Endothelial cell of umbilical vein (primary cell): ENCODE results near the gene RECQL5. TPM values are rescaled to one million over a fixed set of nuclear protein-coding genes. Genes with fewer than 3 reads are reported as not detected.

ENCODE experiments used
- BruUV-seq: library from RNA; stranded (reverse); fragments of 400-500 nt; replicated peaks from 2 replicates; lab custom pipeline; 2021; lab: Mats Ljungman, UMichigan
- CTCF ChIA-PET: fragments of 300-600, 350-600 bp; sonication (Branson Sonifier 250); formaldehyde crosslinking; loops from one replicate; lab custom pipeline; 2021; ENCODE audit warnings: antibody characterized with exemption, inconsistent platforms; lab: Charles Lee
- POLR2A ChIA-PET: fragments of 300-600, 350-600 bp; sonication (Branson Sonifier 250); formaldehyde crosslinking; loops from one replicate; lab custom pipeline; 2021; ENCODE audit warnings: antibody characterized with exemption, inconsistent platforms; lab: Charles Lee
- DNase-seq: peaks from one replicate; pipeline ENCODE4 v3.0.0-alpha.2; 2011; ENCODE audit warnings: low read depth, low spot score
- FAIRE-seq: peaks from 2 replicates; lab custom pipeline; 2011; peaks lifted over from hg19 to GRCh38; lab: Jason Lieb, UNC
- H2AFZ ChIP-seq: 2 replicates; pipeline ENCODE4 v1.6.0; 2012; ENCODE audit warnings: low read depth, low read length, control low read depth, inconsistent platforms
- H3K27ac ChIP-seq: 2 replicates; pipeline ENCODE4 v1.5.1; 2011; ENCODE audit warnings: low read depth, mild to moderate bottlenecking, control low read depth, low read length, moderate library complexity; ENCODE audit not compliant: insufficient read depth
- H3K27me3 ChIP-seq, 2 experiments: 2 replicates each; pipeline versions ENCODE4 v1.6.0 to v1.6.1; 2011; ENCODE audit warnings: low read length in 2 of 2, mixed read lengths in 1 of 2; ENCODE audit not compliant: control insufficient read depth in 2 of 2, insufficient read depth in 2 of 2
- H3K36me3 ChIP-seq, 2 experiments: 2 replicates in 1 of 2; 3 replicates in 1 of 2; pipeline ENCODE4 v1.5.1; 2011; ENCODE audit warnings: low read length in 2 of 2, mild to moderate bottlenecking in 1 of 2, moderate library complexity in 1 of 2; ENCODE audit not compliant: control insufficient read depth in 2 of 2, insufficient read depth in 2 of 2; ENCODE audit errors: extremely low read depth in 1 of 2
- H3K4me1 ChIP-seq: 3 replicates; pipeline ENCODE4 v1.5.1; 2011; ENCODE audit warnings: mild to moderate bottlenecking, low read length; ENCODE audit not compliant: control insufficient read depth, insufficient read depth; ENCODE audit errors: extremely low read depth
- H3K4me2 ChIP-seq: 2 replicates; pipeline ENCODE4 v1.6.1; 2011; ENCODE audit warnings: low read length, control low read depth, mixed read lengths; ENCODE audit not compliant: insufficient read depth
- H3K4me3 ChIP-seq, 3 experiments: fragments of 200-600 bp in 1 of 3; sonication (generic), shearing (Covaris generic) in 1 of 3; replicated peaks in 1 of 3; 2 replicates each; pipeline ENCODE4 v1.5.1; 2011 to 2016; ENCODE audit warnings: control low read depth in 3 of 3, low read length in 3 of 3, mild to moderate bottlenecking in 2 of 3, inconsistent platforms in 1 of 3, low read depth in 1 of 3, moderate library complexity in 1 of 3; ENCODE audit not compliant: insufficient read depth in 1 of 3
- H3K79me2 ChIP-seq: 2 replicates; pipeline ENCODE4 v1.6.0; 2012; ENCODE audit warnings: low read length, inconsistent platforms; ENCODE audit not compliant: control insufficient read depth, insufficient read depth
- H3K9ac ChIP-seq: replicated peaks from 2 replicates; pipeline ENCODE3; 2011; ENCODE audit warnings: low read length, control low read depth; ENCODE audit not compliant: insufficient read depth; ENCODE audit errors: extremely low read depth
- H3K9me1 ChIP-seq: replicated peaks from 3 replicates; pipeline ENCODE4 v1.6.0; 2011; ENCODE audit warnings: mild to moderate bottlenecking, low read length; ENCODE audit not compliant: control insufficient read depth, insufficient read depth; ENCODE audit errors: extremely low read depth
- H3K9me3 ChIP-seq: replicated peaks from 2 replicates; pipeline ENCODE4 v1.5.1; 2012; ENCODE audit warnings: low read length, inconsistent platforms; ENCODE audit not compliant: control insufficient read depth, insufficient read depth
- H4K20me1 ChIP-seq: replicated peaks from 2 replicates; pipeline ENCODE3; 2011; ENCODE audit warnings: mild to moderate bottlenecking, low read length; ENCODE audit not compliant: control insufficient read depth, insufficient read depth; ENCODE audit errors: extremely low read depth
- EZH2 ChIP-seq: IDR thresholded peaks from 2 replicates; pipeline ENCODE4 v1.6.1; 2012; ENCODE audit warnings: borderline replicate concordance, low read depth, mild to moderate bottlenecking, moderate library complexity, low read length, inconsistent platforms; ENCODE audit not compliant: severe bottlenecking
- FOS ChIP-seq: IDR thresholded peaks from 2 replicates; pipeline ENCODE4 v1.6.1; 2011; ENCODE audit warnings: mild to moderate bottlenecking, low read length, moderate library complexity, borderline replicate concordance; ENCODE audit not compliant: insufficient read depth
- GATA2 ChIP-seq: IDR thresholded peaks from 2 replicates; pipeline ENCODE4 v1.7.0; 2011; ENCODE audit warnings: low read depth, mild to moderate bottlenecking, moderate library complexity, mixed read lengths, low read length; ENCODE audit not compliant: insufficient read length, insufficient read depth
- JUN ChIP-seq: IDR thresholded peaks from 2 replicates; pipeline ENCODE4 v1.6.1; 2011; ENCODE audit warnings: borderline replicate concordance, low read depth; ENCODE audit not compliant: insufficient read length, insufficient read depth
- MYC ChIP-seq: IDR thresholded peaks from one replicate; pipeline ENCODE4 v1.6.1; 2011; ENCODE audit warnings: mild to moderate bottlenecking, low read depth, low read length
- POLR2A ChIP-seq: IDR thresholded peaks from 2 replicates; pipeline ENCODE4 v1.6.1; 2012; ENCODE audit warnings: low read depth, mild to moderate bottlenecking, control low read depth, low read length
- POLR2AphosphoS5 ChIP-seq: IDR thresholded peaks from 2 replicates; pipeline ENCODE4 v1.6.1; 2012; ENCODE audit warnings: low read depth, mild to moderate bottlenecking, control low read depth, low read length, moderate library complexity; ENCODE audit not compliant: insufficient read depth
- dilution Hi-C: fragments of 300-500 bp; cut with MboI; formaldehyde crosslinking; loops from one replicate; pipeline ENCODE4 v1.15.0; 2019; ENCODE audit warnings: low sequenced_read_pairs; ENCODE audit not compliant: extremely low pct_ligation_motif_present
- intact Hi-C: fragments of 100-400 bp; cut with micrococcal nuclease; formaldehyde crosslinking; loops from one replicate; pipeline ENCODE4 v1.10.0; 2022
- polyA plus RNA-seq, 4 experiments: library from polyadenylated mRNA; depleted of rRNA in 3 of 4; stranded (reverse) in 3 of 4; unstranded in 1 of 4; fragments of >200 nt; gene quantifications; 2 replicates each; pipeline versions ENCODE4 v1.2.1 to v1.2.3, GENCODE V29; 2011 to 2012; ENCODE audit warnings: missing spikeins in 1 of 4
- total RNA-seq: library from RNA; stranded (reverse); gene quantifications from 2 replicates; pipeline ENCODE4 v1.2.3, GENCODE V29; 2021
- TF ChIP-seq, protein P1 (sequence below), 2 donors: IDR thresholded peaks; 1 replicate in 1 of 2; 2 replicates in 1 of 2; pipeline ENCODE4 v1.5.1; 2011; ENCODE audit warnings: low read length in 2 of 2, mild to moderate bottlenecking in 2 of 2, moderate library complexity in 2 of 2, control low read depth in 1 of 2, inconsistent platforms in 1 of 2, low read depth in 1 of 2; ENCODE audit not compliant: insufficient read depth in 1 of 2; ENCODE audit errors: extremely low read depth in 1 of 2
- TF ChIP-seq, protein P2 (sequence below): IDR thresholded peaks from 2 replicates; pipeline ENCODE4 v1.6.1; 2011; ENCODE audit not compliant: insufficient read depth, insufficient read length

Gene RECQL5
- total and polyA plus RNA-seq, 2 donors (not counting 3 experiments of a cell fraction or from before 2014, with no cell fraction given), result 21.3 to 30.7 TPM

- H3K9me1 ChIP-seq, result no peaks in the 10 kb centered on the region
- ChIA-PET POLR2A (no interaction called here), CTCF (interaction anchor here (1.8 to 16.3 kb wide), 4 partner anchors 15 to 112 kb away, joined by 6 to 625 read pairs (median 256); a partner anchor contains a TSS)
- H3K9ac ChIP-seq, result no peak overlapping the region
- no peak for FAIRE-seq
- TF ChIP-seq, protein P1, sequence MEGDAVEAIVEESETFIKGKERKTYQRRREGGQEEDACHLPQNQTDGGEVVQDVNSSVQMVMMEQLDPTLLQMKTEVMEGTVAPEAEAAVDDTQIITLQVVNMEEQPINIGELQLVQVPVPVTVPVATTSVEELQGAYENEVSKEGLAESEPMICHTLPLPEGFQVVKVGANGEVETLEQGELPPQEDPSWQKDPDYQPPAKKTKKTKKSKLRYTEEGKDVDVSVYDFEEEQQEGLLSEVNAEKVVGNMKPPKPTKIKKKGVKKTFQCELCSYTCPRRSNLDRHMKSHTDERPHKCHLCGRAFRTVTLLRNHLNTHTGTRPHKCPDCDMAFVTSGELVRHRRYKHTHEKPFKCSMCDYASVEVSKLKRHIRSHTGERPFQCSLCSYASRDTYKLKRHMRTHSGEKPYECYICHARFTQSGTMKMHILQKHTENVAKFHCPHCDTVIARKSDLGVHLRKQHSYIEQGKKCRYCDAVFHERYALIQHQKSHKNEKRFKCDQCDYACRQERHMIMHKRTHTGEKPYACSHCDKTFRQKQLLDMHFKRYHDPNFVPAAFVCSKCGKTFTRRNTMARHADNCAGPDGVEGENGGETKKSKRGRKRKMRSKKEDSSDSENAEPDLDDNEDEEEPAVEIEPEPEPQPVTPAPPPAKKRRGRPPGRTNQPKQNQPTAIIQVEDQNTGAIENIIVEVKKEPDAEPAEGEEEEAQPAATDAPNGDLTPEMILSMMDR (IDR thresholded peaks at IDR 0.05; ENCODE audit: extremely low read depth in 1 of 2, insufficient read depth in 1 of 2, low read depth in 1 of 2, low read length in 2 of 2), result no peak
- H2AFZ ChIP-seq, result no peak overlapping the region
- H3K4me3 ChIP-seq, result no peak overlapping the region
- H3K27me3 ChIP-seq, result no peaks in the 10 kb centered on the region
- BruUV-seq, result no TSS peak
- no peaks in the 10 kb centered on the region for H3K36me3 ChIP-seq
- peaks cover 12% of the 10 kb centered on the region for H3K4me1 ChIP-seq
- no peak overlapping the region for H3K27ac ChIP-seq
- no peaks in the 10 kb centered on the region for H4K20me1 ChIP-seq
- dilution Hi-C loops (no loop called here), intact Hi-C loops (no loop called here)
- H3K4me2 ChIP-seq, result no peak overlapping the region
- H3K9me3 ChIP-seq, result no peaks in the 10 kb centered on the region
- H3K79me2 ChIP-seq, result no peaks in the 10 kb centered on the region
- DNase-seq, result no peak
Observed at GRCh38 chr17:75635610-75636202, 31.2 kb downstream of the RECQL5 start.

DNA sequence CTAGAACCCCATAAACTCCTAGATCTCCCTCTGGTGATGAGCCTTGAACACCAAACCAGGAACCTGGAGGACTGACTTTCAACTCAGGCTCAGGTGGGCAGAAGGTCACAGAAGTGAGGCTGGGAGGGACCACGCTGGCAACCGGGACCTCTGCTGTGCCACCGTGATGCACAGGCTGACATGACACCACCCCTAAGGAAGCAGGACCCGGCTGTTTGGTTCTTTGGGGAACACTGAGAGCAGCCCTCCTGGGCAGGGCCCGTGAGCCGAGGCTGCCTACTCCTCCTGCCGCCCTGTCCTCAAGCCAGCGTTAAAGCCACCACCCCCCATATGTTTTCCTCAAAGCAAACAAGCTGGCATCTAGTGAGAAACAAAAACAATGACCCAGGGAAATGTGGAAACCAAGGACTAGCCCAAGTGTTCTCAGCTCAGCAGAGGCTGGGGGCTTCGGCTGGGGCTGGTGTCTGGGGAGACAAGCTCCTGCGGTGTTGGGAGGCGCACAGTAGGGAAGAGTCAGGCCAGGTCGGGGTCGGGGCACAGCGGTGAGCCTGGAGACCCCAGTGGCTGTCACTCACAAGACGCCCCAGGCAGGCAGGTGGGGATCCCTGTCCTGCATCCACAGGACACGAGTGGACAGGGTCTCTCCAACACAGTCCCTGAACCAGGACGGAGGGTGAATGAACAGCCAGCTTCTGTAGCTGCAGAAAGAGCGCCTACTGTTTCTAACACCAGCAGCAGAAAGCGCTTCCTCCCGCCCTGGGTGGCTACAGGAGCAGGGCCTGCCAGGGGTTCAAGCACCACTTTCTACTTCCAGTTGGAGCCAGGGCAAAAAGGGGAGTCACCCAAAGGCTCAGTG is 32.0 kb downstream of the RECQL5 start:
- no peak for TF ChIP-seq POLR2A
- no peak for TF ChIP-seq POLR2AphosphoS5
- TF ChIP-seq GATA2, result no peak
- TF ChIP-seq FOS, result no peak
- TF ChIP-seq MYC, result no peak
- no peak for TF ChIP-seq JUN
- no peak for TF ChIP-seq EZH2
- TF ChIP-seq, protein P2, sequence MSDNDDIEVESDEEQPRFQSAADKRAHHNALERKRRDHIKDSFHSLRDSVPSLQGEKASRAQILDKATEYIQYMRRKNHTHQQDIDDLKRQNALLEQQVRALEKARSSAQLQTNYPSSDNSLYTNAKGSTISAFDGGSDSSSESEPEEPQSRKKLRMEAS, result no peak
- TF ChIP-seq, protein P1 (IDR thresholded peaks at IDR 0.05; ENCODE audit: extremely low read depth in 1 of 2, insufficient read depth in 1 of 2, low read depth in 1 of 2, low read length in 2 of 2), result no peak
- Histone ChIP-seq H3K4me1 (peaks cover 12% of the 10 kb centered on the region), H3K27me3 (no peaks in the 10 kb centered on the region), H3K79me2 (no peaks in the 10 kb centered on the region), H3K9me1 (no peaks in the 10 kb centered on the region), H2AFZ (no peak overlapping the region), H3K4me2 (no peak overlapping the region), H3K4me3 (no peak overlapping the region), H3K9ac (no peak overlapping the region), H3K9me3 (no peaks in the 10 kb centered on the region), H4K20me1 (no peaks in the 10 kb centered on the region), H3K36me3 (no peaks in the 10 kb centered on the region), H3K27ac (no peak overlapping the region)
- FAIRE-seq, result no peak
- intact Hi-C loops, result no loop called here
- POLR2A ChIA-PET, result no interaction called here
- CTCF ChIA-PET, result interaction anchor here (1.8 to 16.3 kb wide), 4 partner anchors 15 to 112 kb away, joined by 6 to 625 read pairs (median 256); a partner anchor contains a TSS
- no peak for DNase-seq
- dilution Hi-C loops, result no loop called here
- BruUV-seq, result no TSS peak
